ENCODE results near the gene ATP13A2.
A peak's percentile ranks its signal among the peaks of the same experiment; 100 is the strongest.

The ATP13A2 gene

GRCh38 chr1:17027900-17028299 lies 16.2 kb upstream of the ATP13A2 start:
- H3K27me3 ChIP-seq (ENCODE audit: control insufficient read depth, insufficient read depth, low read length): no peaks in the 10 kb centered on the region
- H3K36me3 ChIP-seq (ENCODE audit: insufficient read depth, low read length): peaks cover 68% of the 10 kb centered on the region
- no peak overlapping the region for H3K9ac ChIP-seq (ENCODE audit: low read depth, low read length)
- H3K4me1 ChIP-seq (ENCODE audit: control insufficient read depth, insufficient read depth, low read length): peaks cover 4% of the 10 kb centered on the region
- no peak overlapping the region for H3K4me3 ChIP-seq (ENCODE audit: low read length)
- H3K9me3 ChIP-seq (replicated peaks; ENCODE audit: low read length): no peaks in the 10 kb centered on the region
- no peak overlapping the region for H3K4me2 ChIP-seq (ENCODE audit: low read length)

GRCh38 chr1:17027403-17027802 lies 15.7 kb upstream of the ATP13A2 start:
- Histone ChIP-seq H3K4me2 (ENCODE audit: low read length) (no peak overlapping the region), H3K4me3 (ENCODE audit: low read length) (no peak overlapping the region), H3K4me1 (ENCODE audit: control insufficient read depth, insufficient read depth, low read length) (peaks cover 4% of the 10 kb centered on the region), H3K9ac (ENCODE audit: low read depth, low read length) (no peak overlapping the region), H3K27me3 (ENCODE audit: control insufficient read depth, insufficient read depth, low read length) (no peaks in the 10 kb centered on the region), H3K9me3 (replicated peaks; ENCODE audit: low read length) (no peaks in the 10 kb centered on the region), H3K36me3 (ENCODE audit: insufficient read depth, low read length) (peaks cover 68% of the 10 kb centered on the region)

- Histone ChIP-seq H3K36me3 (ENCODE audit: insufficient read depth, low read length) (peaks cover 76% of the 10 kb centered on the region), H3K27me3 (ENCODE audit: control insufficient read depth, insufficient read depth, low read length) (no peaks in the 10 kb centered on the region), H3K4me1 (ENCODE audit: control insufficient read depth, insufficient read depth, low read length) (peaks cover 4% of the 10 kb centered on the region), H3K9ac (ENCODE audit: low read depth, low read length) (no peak overlapping the region), H3K4me3 (ENCODE audit: low read length) (no peak overlapping the region), H3K4me2 (ENCODE audit: low read length) (no peak overlapping the region), H3K9me3 (replicated peaks; ENCODE audit: low read length) (no peaks in the 10 kb centered on the region)
Measured at GRCh38 chr1:17024721-17025120, 13.0 kb upstream of the ATP13A2 start.

- H3K9me3 ChIP-seq (replicated peaks; ENCODE audit: low read length): no peaks in the 10 kb centered on the region
- H3K36me3 ChIP-seq (ENCODE audit: insufficient read depth, low read length): peaks cover 81% of the 10 kb centered on the region
- peaks cover 4% of the 10 kb centered on the region for H3K4me1 ChIP-seq (ENCODE audit: control insufficient read depth, insufficient read depth, low read length)
- H3K4me2 ChIP-seq (ENCODE audit: low read length): no peak overlapping the region
- H3K4me3 ChIP-seq (ENCODE audit: low read length): no peak overlapping the region
- no peaks in the 10 kb centered on the region for H3K27me3 ChIP-seq (ENCODE audit: control insufficient read depth, insufficient read depth, low read length)
- no peak overlapping the region for H3K9ac ChIP-seq (ENCODE audit: low read depth, low read length)
Measured at GRCh38 chr1:17023573-17023972, 11.8 kb upstream of the ATP13A2 start.

GRCh38 chr1:17023102-17023501 lies 11.4 kb upstream of the ATP13A2 start:
- Histone ChIP-seq H3K4me2 (ENCODE audit: low read length) (no peak overlapping the region), H3K4me1 (ENCODE audit: control insufficient read depth, insufficient read depth, low read length) (peaks cover 4% of the 10 kb centered on the region), H3K9ac (ENCODE audit: low read depth, low read length) (no peak overlapping the region), H3K9me3 (replicated peaks; ENCODE audit: low read length) (no peaks in the 10 kb centered on the region), H3K36me3 (ENCODE audit: insufficient read depth, low read length) (peaks cover 79% of the 10 kb centered on the region), H3K27me3 (ENCODE audit: control insufficient read depth, insufficient read depth, low read length) (no peaks in the 10 kb centered on the region), H3K4me3 (ENCODE audit: low read length) (no peak overlapping the region)

GRCh38 chr1:17021896-17022295 lies 10.2 kb upstream of the ATP13A2 start:
- Histone ChIP-seq H3K36me3 (ENCODE audit: insufficient read depth, low read length) (peaks cover 74% of the 10 kb centered on the region), H3K4me2 (ENCODE audit: low read length) (no peak overlapping the region), H3K4me3 (ENCODE audit: low read length) (no peak overlapping the region)

GRCh38 chr1:17020502-17020901 lies 8.8 kb upstream of the ATP13A2 start:
- H3K9ac ChIP-seq (ENCODE audit: low read depth, low read length): no peak overlapping the region
- H3K36me3 ChIP-seq (ENCODE audit: insufficient read depth, low read length): peaks cover 63% of the 10 kb centered on the region
- H3K4me3 ChIP-seq (ENCODE audit: low read length): no peak overlapping the region
- no peaks in the 10 kb centered on the region for H3K9me3 ChIP-seq (replicated peaks; ENCODE audit: low read length)
- no peak overlapping the region for H3K4me2 ChIP-seq (ENCODE audit: low read length)
- no peaks in the 10 kb centered on the region for H3K27me3 ChIP-seq (ENCODE audit: control insufficient read depth, insufficient read depth, low read length)
- peaks cover 7% of the 10 kb centered on the region for H3K4me1 ChIP-seq (ENCODE audit: control insufficient read depth, insufficient read depth, low read length)

More at GRCh38 chr1:17021896-17022295, 10.2 kb upstream of the ATP13A2 start:
- Histone ChIP-seq H3K27me3 (ENCODE audit: control insufficient read depth, insufficient read depth, low read length) (no peaks in the 10 kb centered on the region), H3K9ac (ENCODE audit: low read depth, low read length) (no peak overlapping the region), H3K9me3 (replicated peaks; ENCODE audit: low read length) (no peaks in the 10 kb centered on the region), H3K4me1 (ENCODE audit: control insufficient read depth, insufficient read depth, low read length) (no peaks in the 10 kb centered on the region)

- Histone ChIP-seq H3K4me3 (ENCODE audit: low read length) (no peak overlapping the region), H3K4me1 (ENCODE audit: control insufficient read depth, insufficient read depth, low read length) (peaks cover 10% of the 10 kb centered on the region), H3K4me2 (ENCODE audit: low read length) (no peak overlapping the region), H3K36me3 (ENCODE audit: insufficient read depth, low read length) (peaks cover 54% of the 10 kb centered on the region), H3K9me3 (replicated peaks; ENCODE audit: low read length) (no peaks in the 10 kb centered on the region), H3K9ac (ENCODE audit: low read depth, low read length) (no peak overlapping the region), H3K27me3 (ENCODE audit: control insufficient read depth, insufficient read depth, low read length) (no peaks in the 10 kb centered on the region)
Measured at GRCh38 chr1:17018849-17019248, 7.1 kb upstream of the ATP13A2 start.

GRCh38 chr1:17017435-17017834 lies 5.7 kb upstream of the ATP13A2 start:
- no peaks in the 10 kb centered on the region for H3K9me3 ChIP-seq (replicated peaks; ENCODE audit: low read length)
- H3K36me3 ChIP-seq (ENCODE audit: insufficient read depth, low read length): peaks cover 40% of the 10 kb centered on the region

GRCh38 chr1:17016317-17016661 lies 4.6 kb upstream of the ATP13A2 start:
- Histone ChIP-seq H3K9ac (ENCODE audit: low read depth, low read length) (no peak overlapping the region), H3K4me2 (ENCODE audit: low read length) (peak overlapping the region; percentile 22), H3K9me3 (replicated peaks; ENCODE audit: low read length) (no peaks in the 10 kb centered on the region), H3K27me3 (ENCODE audit: control insufficient read depth, insufficient read depth, low read length) (no peaks in the 10 kb centered on the region), H3K4me3 (ENCODE audit: low read length) (no peak overlapping the region), H3K4me1 (ENCODE audit: control insufficient read depth, insufficient read depth, low read length) (peaks cover 27% of the 10 kb centered on the region), H3K36me3 (ENCODE audit: insufficient read depth, low read length) (peaks cover 30% of the 10 kb centered on the region)

More at GRCh38 chr1:17017435-17017834, 5.7 kb upstream of the ATP13A2 start:
- Histone ChIP-seq H3K4me2 (ENCODE audit: low read length) (no peak overlapping the region), H3K27me3 (ENCODE audit: control insufficient read depth, insufficient read depth, low read length) (no peaks in the 10 kb centered on the region), H3K4me1 (ENCODE audit: control insufficient read depth, insufficient read depth, low read length) (peaks cover 21% of the 10 kb centered on the region), H3K4me3 (ENCODE audit: low read length) (no peak overlapping the region), H3K9ac (ENCODE audit: low read depth, low read length) (no peak overlapping the region)

- H3K9me3 ChIP-seq (replicated peaks; ENCODE audit: low read length): no peaks in the 10 kb centered on the region
- H3K4me2 ChIP-seq (ENCODE audit: low read length): no peak overlapping the region
- H3K36me3 ChIP-seq (ENCODE audit: insufficient read depth, low read length): peaks cover 17% of the 10 kb centered on the region
- no peak overlapping the region for H3K9ac ChIP-seq (ENCODE audit: low read depth, low read length)
- H3K4me1 ChIP-seq (ENCODE audit: control insufficient read depth, insufficient read depth, low read length): peaks cover 38% of the 10 kb centered on the region
- H3K27me3 ChIP-seq (ENCODE audit: control insufficient read depth, insufficient read depth, low read length): no peaks in the 10 kb centered on the region
- no peak overlapping the region for H3K4me3 ChIP-seq (ENCODE audit: low read length)
Measured at GRCh38 chr1:17014671-17015567, 3.2 kb upstream of the ATP13A2 start.
